DOHH2 (cell line): ENCODE results near the gene PTPRT.

ENCODE experiments used
- H3F3A ChIP-seq: fragments of 200-600 bp; sonication (generic), shearing (Covaris generic); 2 replicates; pipeline ENCODE4 v1.6.0; 2016; ENCODE audit warnings: antibody characterized with exemption, mild to moderate bottlenecking; ENCODE audit not compliant: control insufficient read depth, insufficient read depth
- H3K27ac ChIP-seq: fragments of 200-600 bp; sonication (generic); 2 replicates; pipeline ENCODE4 v1.5.1; 2014; ENCODE audit warnings: low read depth, mild to moderate bottlenecking, low read length, moderate library complexity
- H3K27me3 ChIP-seq: fragments of 200-600 bp; sonication (generic); 2 replicates; pipeline ENCODE4 v1.6.1; 2014; ENCODE audit warnings: mild to moderate bottlenecking, low read length, mixed read lengths; ENCODE audit not compliant: control insufficient read depth
- H3K36me3 ChIP-seq: fragments of 200-600 bp; sonication (generic); 2 replicates; pipeline ENCODE4 v1.6.1; 2014; ENCODE audit warnings: mild to moderate bottlenecking, low read length, moderate library complexity, mixed read lengths; ENCODE audit not compliant: control insufficient read depth
- H3K4me1 ChIP-seq: fragments of 200-600 bp; sonication (generic); 2 replicates; pipeline ENCODE4 v1.6.1; 2014; ENCODE audit warnings: mild to moderate bottlenecking, low read length, mixed read lengths; ENCODE audit not compliant: control insufficient read depth
- H3K4me2 ChIP-seq: fragments of 200-600 bp; sonication (generic); 2 replicates; pipeline ENCODE4 v1.6.0; 2014; ENCODE audit warnings: mild to moderate bottlenecking, low read length, moderate library complexity
- H3K4me3 ChIP-seq: fragments of 200-600 bp; sonication (generic); 2 replicates; pipeline ENCODE4 v1.5.1; 2014; ENCODE audit warnings: mild to moderate bottlenecking, low read length, mixed read lengths
- H3K79me2 ChIP-seq: fragments of 200-600 bp; sonication (generic); 2 replicates; pipeline ENCODE4 v1.6.1; 2014; ENCODE audit warnings: mild to moderate bottlenecking, low read length, mixed read lengths; ENCODE audit not compliant: control insufficient read depth
- H3K9me2 ChIP-seq: fragments of 200-600 bp; sonication (generic); replicated peaks from 2 replicates; pipeline ENCODE4 v1.6.1; 2014; ENCODE audit warnings: mild to moderate bottlenecking, low read length, mixed read lengths; ENCODE audit not compliant: control insufficient read depth
- H3K9me3 ChIP-seq: fragments of 200-600 bp; sonication (generic); 2 replicates; pipeline ENCODE4 v1.6.1; 2014; ENCODE audit warnings: antibody characterized with exemption, low read length, mixed read lengths; ENCODE audit not compliant: control insufficient read depth, insufficient read depth
- H4K20me1 ChIP-seq: fragments of 200-600 bp; sonication (generic); 2 replicates; pipeline ENCODE4 v1.6.0; 2014; ENCODE audit warnings: low read depth, mild to moderate bottlenecking, antibody characterized with exemption, low read length, moderate library complexity; ENCODE audit not compliant: control insufficient read depth, insufficient read depth
- EZH2phosphoT487 ChIP-seq: fragments of 200-600 bp; sonication (generic); IDR thresholded peaks from 2 replicates; pipeline ENCODE4 v1.6.1; 2017; ENCODE audit warnings: borderline replicate concordance, mild to moderate bottlenecking, antibody characterized with exemption, low read length, moderate library complexity, mixed read lengths
- TF ChIP-seq, protein P1 (sequence below): fragments of 200-600 bp; sonication (generic); IDR thresholded peaks from one replicate; pipeline ENCODE4 v1.5.1; 2014; ENCODE audit warnings: antibody characterized with exemption, mild to moderate bottlenecking, low read depth, low read length; ENCODE audit not compliant: poor library complexity, severe bottlenecking

Gene PTPRT

GRCh38 chr20:42152575-42152974, 1037.1 kb downstream of the PTPRT start:
- Histone ChIP-seq H3K79me2 (no peaks in the 10 kb centered on the region), H3K36me3 (no peaks in the 10 kb centered on the region), H4K20me1 (no peaks in the 10 kb centered on the region), H3K27ac (no peak overlapping the region), H3F3A (no peaks in the 10 kb centered on the region), H3K9me3 (no peaks in the 10 kb centered on the region), H3K4me3 (no peak overlapping the region), H3K4me2 (no peak overlapping the region), H3K9me2 (no peaks in the 10 kb centered on the region), H3K27me3 (no peaks in the 10 kb centered on the region), H3K4me1 (no peaks in the 10 kb centered on the region)
- TF ChIP-seq, protein P1, sequence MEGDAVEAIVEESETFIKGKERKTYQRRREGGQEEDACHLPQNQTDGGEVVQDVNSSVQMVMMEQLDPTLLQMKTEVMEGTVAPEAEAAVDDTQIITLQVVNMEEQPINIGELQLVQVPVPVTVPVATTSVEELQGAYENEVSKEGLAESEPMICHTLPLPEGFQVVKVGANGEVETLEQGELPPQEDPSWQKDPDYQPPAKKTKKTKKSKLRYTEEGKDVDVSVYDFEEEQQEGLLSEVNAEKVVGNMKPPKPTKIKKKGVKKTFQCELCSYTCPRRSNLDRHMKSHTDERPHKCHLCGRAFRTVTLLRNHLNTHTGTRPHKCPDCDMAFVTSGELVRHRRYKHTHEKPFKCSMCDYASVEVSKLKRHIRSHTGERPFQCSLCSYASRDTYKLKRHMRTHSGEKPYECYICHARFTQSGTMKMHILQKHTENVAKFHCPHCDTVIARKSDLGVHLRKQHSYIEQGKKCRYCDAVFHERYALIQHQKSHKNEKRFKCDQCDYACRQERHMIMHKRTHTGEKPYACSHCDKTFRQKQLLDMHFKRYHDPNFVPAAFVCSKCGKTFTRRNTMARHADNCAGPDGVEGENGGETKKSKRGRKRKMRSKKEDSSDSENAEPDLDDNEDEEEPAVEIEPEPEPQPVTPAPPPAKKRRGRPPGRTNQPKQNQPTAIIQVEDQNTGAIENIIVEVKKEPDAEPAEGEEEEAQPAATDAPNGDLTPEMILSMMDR: no peak

DNA sequence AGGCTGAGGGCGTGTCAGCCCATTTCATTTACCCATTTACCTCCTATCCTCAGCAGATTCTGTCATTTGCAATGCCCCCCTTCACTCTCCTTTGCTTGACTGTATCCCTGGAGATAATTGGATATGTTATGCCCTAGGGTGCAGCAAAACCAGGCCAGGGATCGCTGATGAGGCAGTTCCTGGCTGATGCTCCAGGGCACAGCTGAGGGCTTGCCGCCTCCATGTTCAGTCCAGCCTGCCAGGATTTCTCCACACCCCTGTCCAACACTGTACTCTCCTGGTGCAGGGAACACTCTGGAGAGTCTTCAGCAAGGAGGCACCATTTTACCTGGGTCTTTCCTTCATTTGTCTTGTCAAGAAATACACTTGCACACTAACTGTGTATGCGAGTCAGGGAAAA, 1039.5 kb downstream of the PTPRT start:
- Histone ChIP-seq H3K36me3 (no peaks in the 10 kb centered on the region), H3K27me3 (no peaks in the 10 kb centered on the region), H3K9me3 (no peaks in the 10 kb centered on the region), H3K4me2 (no peak overlapping the region), H3K27ac (no peak overlapping the region), H3K79me2 (no peaks in the 10 kb centered on the region), H3K9me2 (no peaks in the 10 kb centered on the region), H3K4me1 (no peaks in the 10 kb centered on the region), H4K20me1 (no peaks in the 10 kb centered on the region), H3F3A (no peaks in the 10 kb centered on the region), H3K4me3 (no peak overlapping the region)
- TF ChIP-seq, protein P1: no peak
- TF ChIP-seq EZH2phosphoT487: no peak

GRCh38 chr20:42138729-42139128, 1051.0 kb downstream of the PTPRT start:
- Histone ChIP-seq H3K9me2 (no peaks in the 10 kb centered on the region), H3F3A (no peaks in the 10 kb centered on the region), H3K36me3 (no peaks in the 10 kb centered on the region), H3K79me2 (no peaks in the 10 kb centered on the region), H3K4me1 (no peaks in the 10 kb centered on the region), H3K4me3 (no peak overlapping the region), H3K4me2 (no peak overlapping the region), H3K27ac (no peak overlapping the region), H4K20me1 (no peaks in the 10 kb centered on the region), H3K9me3 (no peaks in the 10 kb centered on the region), H3K27me3 (no peaks in the 10 kb centered on the region)
- TF ChIP-seq EZH2phosphoT487: no peak
- TF ChIP-seq, protein P1: no peak
